NB4 (cell line): Measurements from ENCODE around the gene PTOV1.

Source experiments
- CTCF ChIP-seq: IDR thresholded peaks from one replicate; pipeline ENCODE4 v1.5.1; 2012; ENCODE audit warnings: low read depth, low read length
- MAX ChIP-seq: IDR thresholded peaks from 2 replicates; pipeline ENCODE4 v1.6.1; 2011; ENCODE audit warnings: low read depth, low read length
- MYC ChIP-seq: IDR thresholded peaks from 2 replicates; pipeline ENCODE4 v1.6.1; 2011; ENCODE audit warnings: low read depth, low read length
- POLR2A ChIP-seq: IDR thresholded peaks from 2 replicates; pipeline ENCODE4 v1.6.1; 2011; ENCODE audit warnings: mild to moderate bottlenecking; ENCODE audit not compliant: insufficient read length; ENCODE audit errors: extremely low read depth

- no peak for TF ChIP-seq CTCF
- no peak for TF ChIP-seq POLR2A
- TF ChIP-seq MAX, result no peak
- no peak for TF ChIP-seq MYC
Observed at GRCh38 chr19:49908480-49909420, 57.8 kb downstream of the PTOV1 start.
